GM10248 (cell line): ENCODE results near the gene TAPT1.
"Not testable (repeated sequence)": the region's sequence is repeated elsewhere in the genome, so short reads cannot be mapped to it uniquely, and the experiment has no call there.

Source experiments
- CTCF ChIA-PET: fragments of 300-600 bp; sonication (Branson Sonifier 250); formaldehyde crosslinking; extraction: SDS; loops from one replicate; lab custom pipeline; 2021; ENCODE audit warnings: antibody characterized with exemption; lab: Yijun Ruan, JAX
- POLR2A ChIA-PET: fragments of 350-650 bp; sonication (Branson Sonifier 250); formaldehyde crosslinking; extraction: SDS; loops from one replicate; lab custom pipeline; 2020; ENCODE audit warnings: antibody characterized with exemption; lab: Yijun Ruan, JAX
- DNase-seq: peaks from one replicate; pipeline ENCODE4 v3.0.0; 2012; ENCODE audit errors: extremely low spot score
- CTCF ChIP-seq: IDR thresholded peaks from 2 replicates; pipeline ENCODE4 v1.5.1; 2012; ENCODE audit warnings: mild to moderate bottlenecking, low read depth; ENCODE audit errors: extremely low read depth, missing control alignments, control extremely low read depth

Gene TAPT1

GRCh38 chr4:16154451-16154850 lies 71.8 kb downstream of the TAPT1 start:
- no peak for TF ChIP-seq CTCF
- POLR2A ChIA-PET: no interaction called here

GRCh38 chr4:16150716-16151115 lies 75.6 kb downstream of the TAPT1 start:
- POLR2A ChIA-PET: no interaction called here

More at GRCh38 chr4:16154451-16154850, 71.8 kb downstream of the TAPT1 start:
- DNase-seq: no peak
- CTCF ChIA-PET: no interaction called here

GRCh38 chr4:16144913-16145312 lies 81.4 kb downstream of the TAPT1 start:
- CTCF ChIA-PET: interaction anchor here (1.5 kb wide), 1 partner anchor 9 kb away, joined by 3 read pairs; no protein-coding TSS in a partner anchor
- DNase-seq: not testable (repeated sequence)

More at GRCh38 chr4:16150716-16151115, 75.6 kb downstream of the TAPT1 start:
- CTCF ChIA-PET: interaction anchor here (0.9 to 1.4 kb wide), 2 partner anchors 11 to 55 kb away, joined by 3 to 4 read pairs; no protein-coding TSS in a partner anchor
- no peak for DNase-seq
- TF ChIP-seq CTCF: no peak

DNA sequence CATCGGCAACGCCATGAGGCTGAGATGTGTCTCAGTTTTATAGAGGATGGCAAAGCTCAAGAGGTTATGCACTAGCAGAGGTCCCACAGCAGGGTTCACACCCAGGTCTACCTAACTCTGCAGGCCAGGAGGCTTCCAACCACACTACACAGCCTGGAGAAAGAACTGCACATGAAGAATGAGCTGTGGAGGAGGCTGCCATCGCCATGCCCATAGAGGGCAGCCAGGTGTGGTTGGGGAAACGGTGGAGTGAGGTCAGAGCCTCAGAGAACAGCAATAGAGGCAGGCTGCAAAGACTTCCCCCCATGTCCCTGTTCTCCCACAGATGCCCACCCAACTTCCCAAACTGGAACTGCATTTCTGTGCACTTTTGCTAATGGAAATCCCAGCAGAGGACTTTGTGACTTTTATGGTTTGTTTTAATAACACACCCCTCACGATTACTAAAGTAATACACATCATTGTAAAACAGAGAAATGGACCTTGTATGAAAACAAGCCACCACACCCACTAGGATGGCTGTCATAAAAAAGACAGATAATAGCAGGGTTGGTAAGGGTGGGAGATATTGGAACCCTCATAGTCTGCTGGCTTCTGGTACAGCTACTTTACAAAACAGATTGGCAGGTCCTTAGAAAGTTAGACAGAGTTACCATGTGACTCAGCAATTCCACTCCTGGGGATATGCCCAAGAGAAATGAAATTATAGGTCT lies 83.5 kb downstream of the TAPT1 start:
- TF ChIP-seq CTCF: no peak
- DNase-seq: no peak
- POLR2A ChIA-PET: no interaction called here
- CTCF ChIA-PET: no interaction called here

More at GRCh38 chr4:16144913-16145312, 81.4 kb downstream of the TAPT1 start:
- POLR2A ChIA-PET: not testable (repeated sequence)

DNA sequence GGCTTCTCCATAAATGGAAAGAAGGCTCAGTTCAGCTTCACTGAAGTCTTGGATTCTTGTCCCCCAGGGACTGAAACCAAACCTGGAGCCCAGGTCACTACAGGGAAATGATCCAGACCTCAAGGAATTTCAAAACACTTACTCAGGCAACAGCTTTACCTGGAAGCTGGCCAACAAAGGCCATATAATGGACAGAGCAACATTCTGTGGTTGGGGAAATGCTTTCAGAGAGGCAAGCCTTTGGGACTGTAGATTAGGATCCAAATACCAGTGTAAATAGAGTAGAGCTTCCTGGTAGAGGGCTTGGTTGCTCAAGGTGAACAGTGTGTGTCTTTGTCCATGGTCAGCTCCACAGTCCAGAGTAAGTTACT lies 85.4 kb downstream of the TAPT1 start:
- TF ChIP-seq CTCF: no peak
- DNase-seq: no peak
- ChIA-PET CTCF (interaction anchor here (0.8 to 1.0 kb wide), 3 partner anchors 14 to 139 kb away, joined by 3 read pairs; no protein-coding TSS in a partner anchor), POLR2A (no interaction called here)

- CTCF ChIA-PET: interaction anchor here (0.8 kb wide), 1 partner anchor 14 kb away, joined by 3 read pairs; no protein-coding TSS in a partner anchor
- TF ChIP-seq CTCF: no peak
- DNase-seq: no peak
- POLR2A ChIA-PET: no interaction called here
Observed at GRCh38 chr4:16140231-16140878, 85.9 kb downstream of the TAPT1 start.
